B cell (primary cell): ENCODE measurements around the gene TLR2. TPM values are rescaled to one million over a fixed set of nuclear protein-coding genes. Genes with fewer than 3 reads are reported as not detected.

Experiments used
- ATAC-seq: fragments of 200-7000 bp; cut with Tn5 transposase; one replicate; pipeline ENCODE4 v1.10.0; 2021; ENCODE audit warnings: low read depth, mild to moderate bottlenecking, moderate number of reproducible peaks, moderate library complexity
- CTCF ChIA-PET: fragments of 350-600 bp; sonication (Branson Sonifier 250); formaldehyde crosslinking; loops from one replicate; lab custom pipeline; 2021; ENCODE audit warnings: antibody characterized with exemption, inconsistent platforms; lab: Charles Lee
- POLR2A ChIA-PET: fragments of 350-600 bp; sonication (Branson Sonifier 250); formaldehyde crosslinking; loops from one replicate; lab custom pipeline; 2021; ENCODE audit warnings: antibody characterized with exemption; lab: Charles Lee
- DNase-seq: peaks from one replicate; pipeline ENCODE4 v3.0.0; 2013
- H2AFZ ChIP-seq: 2 replicates; pipeline ENCODE4 v1.6.1; 2012; ENCODE audit warnings: mild to moderate bottlenecking, low read depth, low read length; ENCODE audit not compliant: insufficient read depth, poor library complexity, severe bottlenecking
- H3K27ac ChIP-seq, 2 donors: 1 replicate in 1 of 2; 2 replicates in 1 of 2; pipeline ENCODE4 v1.5.1; 2012 to 2013; ENCODE audit warnings: low read length in 2 of 2, mild to moderate bottlenecking in 2 of 2, moderate library complexity in 1 of 2
- H3K27me3 ChIP-seq, 4 experiments: fragments of 200-600 bp in 1 of 4; sonication (generic) in 1 of 4; replicated peaks in 1 of 4; 1 replicate in 2 of 4; 2 replicates in 2 of 4; pipeline versions ENCODE4 v1.6.1 to v1.7.0; 2013 to 2016; ENCODE audit warnings: low read length in 3 of 4, mild to moderate bottlenecking in 2 of 4, mixed read lengths in 1 of 4, moderate library complexity in 1 of 4; ENCODE audit not compliant: insufficient read depth in 4 of 4, control insufficient read depth in 3 of 4; ENCODE audit errors: control extremely low read depth in 1 of 4
- H3K36me3 ChIP-seq, 2 experiments: replicated peaks in 1 of 2; 1 replicate in 1 of 2; 2 replicates in 1 of 2; pipeline versions ENCODE4 v1.6.1 to v1.7.1; 2013; ENCODE audit warnings: low read length in 1 of 2; ENCODE audit not compliant: insufficient read depth in 2 of 2, control insufficient read depth in 1 of 2; ENCODE audit errors: control extremely low read depth in 1 of 2, extremely low read depth in 1 of 2
- H3K4me1 ChIP-seq, 2 donors: fragments of 200-600 bp in 1 of 2; sonication (generic) in 1 of 2; 1 replicate in 1 of 2; 2 replicates in 1 of 2; pipeline versions ENCODE4 v1.5.1 to v1.6.1; 2013 to 2017; ENCODE audit warnings: low read length in 2 of 2; ENCODE audit not compliant: control insufficient read depth in 2 of 2, insufficient read depth in 2 of 2
- H3K4me2 ChIP-seq: replicated peaks from 2 replicates; pipeline ENCODE3; 2012; ENCODE audit warnings: mild to moderate bottlenecking, low read depth, low read length; ENCODE audit not compliant: poor library complexity, severe bottlenecking
- H3K4me3 ChIP-seq, 5 experiments: fragments of 200-600 bp in 1 of 5; sonication (generic) in 1 of 5; 1 replicate in 3 of 5; 2 replicates in 2 of 5; pipeline versions ENCODE4 v1.5.1 to v1.7.0; 2011 to 2016; ENCODE audit warnings: low read length in 4 of 5, mild to moderate bottlenecking in 4 of 5, low read depth in 2 of 5, control low read depth in 1 of 5, moderate library complexity in 1 of 5; ENCODE audit not compliant: insufficient read depth in 1 of 5; ENCODE audit errors: control extremely low read depth in 1 of 5, extremely low read depth in 1 of 5
- H3K79me2 ChIP-seq: fragments of 200-600 bp; sonication (generic); one replicate; pipeline ENCODE4 v1.6.0; 2016; ENCODE audit warnings: low read length; ENCODE audit not compliant: control insufficient read depth, insufficient read depth
- H3K9ac ChIP-seq: fragments of 200-600 bp; sonication (generic); 2 replicates; pipeline ENCODE4 v1.6.1; 2017; ENCODE audit warnings: mild to moderate bottlenecking, low read length, moderate library complexity
- H3K9me3 ChIP-seq, 3 donors: one replicate each; pipeline versions ENCODE4 v1.6.1 to v1.7.1; 2013; ENCODE audit warnings: low read length in 2 of 3; ENCODE audit not compliant: control insufficient read depth in 2 of 3, insufficient read depth in 1 of 3; ENCODE audit errors: control extremely low read depth in 1 of 3
- H4K20me1 ChIP-seq: 2 replicates; pipeline ENCODE4 v1.6.0; 2012; ENCODE audit warnings: mild to moderate bottlenecking, low read length; ENCODE audit not compliant: insufficient read depth, control insufficient read depth, poor library complexity, severe bottlenecking
- H3K27ac Mint-ChIP-seq: one replicate; pipeline ENCODE4 v1.8.0; 2021; ENCODE audit warnings: mixed read lengths
- H3K27me3 Mint-ChIP-seq: one replicate; pipeline ENCODE4 v1.8.0; 2021; ENCODE audit warnings: mixed read lengths
- H3K4me1 Mint-ChIP-seq: one replicate; pipeline ENCODE4 v1.8.0; 2021; ENCODE audit warnings: mixed read lengths
- H3K4me3 Mint-ChIP-seq: one replicate; pipeline ENCODE4 v1.8.0; 2021; ENCODE audit warnings: mixed read lengths
- H3K9me3 Mint-ChIP-seq: one replicate; pipeline ENCODE4 v1.8.0; 2022; ENCODE audit warnings: mixed read lengths; ENCODE audit not compliant: insufficient read depth
- CTCF ChIP-seq: fragments of 200-600 bp; IDR thresholded peaks from one replicate; pipeline ENCODE4 v1.8.0; 2022; ENCODE audit warnings: antibody characterized with exemption, mild to moderate bottlenecking
- EZH2 ChIP-seq: IDR thresholded peaks from 2 replicates; pipeline ENCODE4 v1.6.1; 2012; ENCODE audit warnings: borderline replicate concordance, low read depth, mild to moderate bottlenecking, moderate library complexity, low read length; ENCODE audit not compliant: insufficient read depth, poor library complexity, severe bottlenecking
- WGBS: methylation state at CpG from one replicate; pipeline ENCODE4 v1.1.5; 2013; ENCODE audit warnings: missing lambda C conversion rate; ENCODE audit not compliant: insufficient coverage; 5-methylcytosine and 5-hydroxymethylcytosine counted together
- intact Hi-C: fragments of 100-400 bp; cut with micrococcal nuclease; formaldehyde crosslinking; loops from one replicate; pipeline ENCODE4 v1.10.0; 2022
- polyA plus RNA-seq: library from polyadenylated mRNA; depleted of rRNA; stranded (reverse); fragments of >200 nt; gene quantifications from 2 replicates; pipeline ENCODE4 v1.2.3, GENCODE V29; 2012
- total RNA-seq, 2 donors: library from RNA; stranded (reverse); fragments of 120-200 nt in 1 of 2; gene quantifications; 1 replicate in 1 of 2; 2 replicates in 1 of 2; pipeline versions ENCODE4 v1.2.3 to v1.2.4, GENCODE V29; 2013 to 2022

TLR2 gene
- total and polyA plus RNA-seq, 2 donors (not counting 1 experiment from before 2014, with no cell fraction given): 3.3 to 5.0 TPM

GRCh38 chr4:153639833-153640802 lies 44.0 kb upstream of the TLR2 start:
- DNase-seq: no peak
- no peaks in the 10 kb centered on the region for H3K27me3 ChIP-seq
- Mint-ChIP-seq H3K9me3 (no peaks in the 10 kb centered on the region), H3K4me3 (no peak overlapping the region), H3K27ac (peak overlapping the region; percentile 1), H3K4me1 (peaks cover 6% of the 10 kb centered on the region), H3K27me3 (no peaks in the 10 kb centered on the region)
- H3K36me3 ChIP-seq: peaks cover 0 to 29% of the 10 kb centered on the region in 2 experiments
- no peak for ATAC-seq
- WGBS: 85% methylated on average over 14 of the region's 23 CpGs
- no peak overlapping the region for H3K27ac ChIP-seq
- H3K4me3 ChIP-seq: no peak overlapping the region
- no peak overlapping the region for H3K9ac ChIP-seq
- no peaks in the 10 kb centered on the region for H4K20me1 ChIP-seq
- no peak overlapping the region for H3K4me2 ChIP-seq
- no peaks in the 10 kb centered on the region for H3K4me1 ChIP-seq
- ChIA-PET CTCF (interaction anchor here (0.9 to 1.5 kb wide), 4 partner anchors 9 to 556 kb away, joined by 3 to 9 read pairs (median 3); no protein-coding TSS in a partner anchor), POLR2A (interaction anchor here (0.6 kb wide), 1 partner anchor 663 kb away, joined by 7 read pairs; no protein-coding TSS in a partner anchor)
- no peak overlapping the region for H2AFZ ChIP-seq
- no peak for TF ChIP-seq CTCF
- no peak for TF ChIP-seq EZH2
- peaks cover 0 to 11% (median 0%) of the 10 kb centered on the region in 3 donors for H3K9me3 ChIP-seq
- intact Hi-C loops: loop anchor here (5.0 to 10.0 kb wide), 2 partner anchors 415 to 513 kb away; no protein-coding TSS in a partner anchor
- no peaks in the 10 kb centered on the region for H3K79me2 ChIP-seq

GRCh38 chr4:153641532-153641931 lies 42.5 kb upstream of the TLR2 start:
- DNase-seq (no peak), ATAC-seq (no peak)
- Mint-ChIP-seq H3K27me3 (no peaks in the 10 kb centered on the region), H3K9me3 (no peaks in the 10 kb centered on the region), H3K27ac (no peak overlapping the region), H3K4me1 (peaks cover 6% of the 10 kb centered on the region), H3K4me3 (no peak overlapping the region)
- ChIA-PET POLR2A (no interaction called here), CTCF (interaction anchor here (3.4 kb wide), 1 partner anchor 299 kb away, joined by 14 read pairs; no protein-coding TSS in a partner anchor)
- no peaks in the 10 kb centered on the region for H3K27me3 ChIP-seq
- no peaks in the 10 kb centered on the region for H4K20me1 ChIP-seq
- no peak overlapping the region for H3K27ac ChIP-seq
- peaks cover 0 to 15% of the 10 kb centered on the region in 2 experiments for H3K36me3 ChIP-seq
- no peaks in the 10 kb centered on the region for H3K79me2 ChIP-seq
- intact Hi-C loops: loop anchor here (5.0 to 10.0 kb wide), 2 partner anchors 417 to 514 kb away; no protein-coding TSS in a partner anchor
- TF ChIP-seq CTCF (no peak), EZH2 (no peak)
- WGBS: no CpG with 5 or more reads among the region's 7 CpGs
- H3K4me1 ChIP-seq: no peaks in the 10 kb centered on the region
- no peak overlapping the region for H3K4me3 ChIP-seq
- peaks cover 0 to 13% (median 0%) of the 10 kb centered on the region in 3 donors for H3K9me3 ChIP-seq
- H3K9ac ChIP-seq: no peak overlapping the region
- no peak overlapping the region for H2AFZ ChIP-seq
- H3K4me2 ChIP-seq: no peak overlapping the region
